Keratinocyte (primary cell): ENCODE data around the gene WDPCP. TPM values are rescaled to one million over a fixed set of nuclear protein-coding genes. Genes with fewer than 3 reads are reported as not detected.

Experiments
- DNase-seq: peaks from one replicate; pipeline ENCODE4 v3.0.0-alpha.2; 2011; ENCODE audit warnings: low read depth, missing footprints, low spot score
- FAIRE-seq: peaks from 2 replicates; lab custom pipeline; 2011; peaks lifted over from hg19 to GRCh38; lab: Jason Lieb, UNC
- H2AFZ ChIP-seq: 2 replicates; pipeline ENCODE4 v1.6.0; 2012; ENCODE audit warnings: low read length, control low read depth, inconsistent platforms; ENCODE audit not compliant: control insufficient read depth
- H3K27ac ChIP-seq: 2 replicates; pipeline ENCODE4 v1.5.1; 2011; ENCODE audit warnings: low read length; ENCODE audit not compliant: control insufficient read depth, insufficient read depth
- H3K27me3 ChIP-seq: 3 replicates; pipeline ENCODE4 v1.6.0; 2011; ENCODE audit warnings: low read length; ENCODE audit not compliant: control insufficient read depth, insufficient read depth; ENCODE audit errors: extremely low read depth
- H3K36me3 ChIP-seq, 2 experiments: 2 replicates in 1 of 2; 3 replicates in 1 of 2; pipeline ENCODE4 v1.5.1; 2011; ENCODE audit warnings: low read length in 2 of 2, mild to moderate bottlenecking in 1 of 2; ENCODE audit not compliant: control insufficient read depth in 2 of 2, insufficient read depth in 2 of 2; ENCODE audit errors: extremely low read depth in 1 of 2
- H3K4me1 ChIP-seq: 3 replicates; pipeline ENCODE4 v1.5.1; 2011; ENCODE audit warnings: low read length; ENCODE audit not compliant: control insufficient read depth, insufficient read depth; ENCODE audit errors: extremely low read depth
- H3K4me2 ChIP-seq: 3 replicates; pipeline ENCODE4 v1.6.0; 2011; ENCODE audit warnings: low read depth, low read length; ENCODE audit not compliant: control insufficient read depth, insufficient read depth; ENCODE audit errors: extremely low read depth
- H3K4me3 ChIP-seq, 3 experiments: fragments of 200-600 bp in 1 of 3; sonication (generic) in 1 of 3; 2 replicates in 2 of 3; 3 replicates in 1 of 3; pipeline ENCODE4 v1.5.1; 2011 to 2016; ENCODE audit warnings: low read length in 3 of 3, mild to moderate bottlenecking in 3 of 3, control low read depth in 2 of 3, inconsistent platforms in 1 of 3, low read depth in 1 of 3, mixed read lengths in 1 of 3, mixed run types in 1 of 3, moderate library complexity in 1 of 3; ENCODE audit not compliant: control insufficient read depth in 2 of 3, insufficient read depth in 2 of 3; ENCODE audit errors: extremely low read depth in 1 of 3
- H3K79me2 ChIP-seq: 2 replicates; pipeline ENCODE4 v1.6.0; 2012; ENCODE audit warnings: low read length; ENCODE audit not compliant: control insufficient read depth, insufficient read depth
- H3K9ac ChIP-seq: 3 replicates; pipeline ENCODE4 v1.6.0; 2011; ENCODE audit warnings: low read length; ENCODE audit not compliant: control insufficient read depth, insufficient read depth; ENCODE audit errors: extremely low read depth
- H3K9me1 ChIP-seq: 3 replicates; pipeline ENCODE4 v1.6.0; 2011; ENCODE audit warnings: low read length; ENCODE audit not compliant: control insufficient read depth, insufficient read depth; ENCODE audit errors: extremely low read depth
- H3K9me3 ChIP-seq: 2 replicates; pipeline ENCODE4 v1.5.1; 2012; ENCODE audit warnings: low read depth, low read length; ENCODE audit not compliant: control insufficient read depth
- H4K20me1 ChIP-seq: 3 replicates; pipeline ENCODE4 v1.6.0; 2011; ENCODE audit warnings: low read length; ENCODE audit not compliant: control insufficient read depth, insufficient read depth; ENCODE audit errors: extremely low read depth
- CTCF ChIP-seq, 3 experiments: IDR thresholded peaks in 1 of 3; conservative IDR thresholded peaks in 1 of 3; optimal IDR thresholded peaks in 1 of 3; 2 replicates in 2 of 3; 3 replicates in 1 of 3; pipeline versions ENCODE3 to v1.5.1; 2011; ENCODE audit warnings: low read length in 3 of 3, mild to moderate bottlenecking in 3 of 3, moderate library complexity in 2 of 3, control low read depth in 1 of 3, inconsistent platforms in 1 of 3; ENCODE audit not compliant: insufficient read depth in 2 of 3; ENCODE audit errors: extremely low read depth in 1 of 3
- EZH2 ChIP-seq: IDR thresholded peaks from one replicate; pipeline ENCODE4 v1.6.1; 2012; ENCODE audit warnings: inconsistent platforms, mild to moderate bottlenecking, low read length, moderate library complexity
- dilution Hi-C: fragments of 300-500 bp; cut with MboI; formaldehyde crosslinking; loops from one replicate; pipeline ENCODE4 v1.7.0; 2020; ENCODE audit warnings: low sequenced_read_pairs; ENCODE audit not compliant: extremely low pct_ligation_motif_present
- polyA plus RNA-seq, 5 experiments: library from polyadenylated mRNA; depleted of rRNA in 3 of 5; stranded (reverse) in 3 of 5; stranded (forward) in 1 of 5; unstranded in 1 of 5; fragments of >200 nt; gene quantifications; 1 replicate in 1 of 5; 2 replicates in 3 of 5; 3 replicates in 1 of 5; pipeline versions ENCODE4 v1.2.1 to v1.2.3, GENCODE V29; 2011 to 2012; ENCODE audit warnings: missing spikeins in 2 of 5, low read depth in 1 of 5, low replicate concordance in 1 of 5

The WDPCP gene
- polyA plus RNA-seq, 1 donor (not counting 4 experiments of a cell fraction or from before 2014, with no cell fraction given) = 2.9 TPM

GRCh38 chr2:63631501-63631900 lies 43.2 kb upstream of the WDPCP start:
- Histone ChIP-seq H2AFZ (no peak overlapping the region), H3K4me2 (no peak overlapping the region), H3K27me3 (no peaks in the 10 kb centered on the region), H3K9me1 (no peaks in the 10 kb centered on the region), H4K20me1 (no peaks in the 10 kb centered on the region), H3K4me1 (no peaks in the 10 kb centered on the region), H3K79me2 (no peaks in the 10 kb centered on the region), H3K4me3 (no peak overlapping the region), H3K9ac (no peak overlapping the region), H3K9me3 (no peaks in the 10 kb centered on the region), H3K36me3 (no peaks in the 10 kb centered on the region), H3K27ac (no peak overlapping the region)
- dilution Hi-C loops = no loop called here
- TF ChIP-seq EZH2 = no peak
- no peak for TF ChIP-seq CTCF (optimal IDR thresholded peaks at IDR 0.05 in 1 of 3, IDR thresholded peaks at IDR 0.05 in 1 of 3, conservative IDR thresholded peaks at IDR 0.05 in 1 of 3; ENCODE audit: extremely low read depth in 1 of 3, insufficient read depth in 2 of 3, low read length in 3 of 3)
- FAIRE-seq = no peak
- DNase-seq = no peak

GRCh38 chr2:63628403-63628942 lies 40.2 kb upstream of the WDPCP start:
- H3K9me3 ChIP-seq = no peaks in the 10 kb centered on the region
- H2AFZ ChIP-seq = no peak overlapping the region
- TF ChIP-seq EZH2 = no peak
- TF ChIP-seq CTCF (optimal IDR thresholded peaks at IDR 0.05 in 1 of 3, IDR thresholded peaks at IDR 0.05 in 1 of 3, conservative IDR thresholded peaks at IDR 0.05 in 1 of 3; ENCODE audit: extremely low read depth in 1 of 3, insufficient read depth in 2 of 3, low read length in 3 of 3) = no peak
- no peak overlapping the region for H3K27ac ChIP-seq
- no peak overlapping the region for H3K4me2 ChIP-seq
- no peaks in the 10 kb centered on the region for H4K20me1 ChIP-seq
- DNase-seq (no peak), FAIRE-seq (no peak)
- no peak overlapping the region for H3K4me3 ChIP-seq
- H3K9me1 ChIP-seq = no peaks in the 10 kb centered on the region
- no peaks in the 10 kb centered on the region for H3K79me2 ChIP-seq
- H3K9ac ChIP-seq = no peak overlapping the region
- no peaks in the 10 kb centered on the region for H3K4me1 ChIP-seq
- no peaks in the 10 kb centered on the region for H3K27me3 ChIP-seq
- dilution Hi-C loops = no loop called here
- H3K36me3 ChIP-seq = no peaks in the 10 kb centered on the region
